Mesendoderm (in vitro differentiated cells): ENCODE data around the gene PIAS1.

ENCODE experiments used
- DNase-seq: peaks from one replicate; pipeline ENCODE4 v3.0.0; 2013
- H2AK5ac ChIP-seq: 2 replicates; pipeline ENCODE4 v1.6.1; 2013; ENCODE audit warnings: low read length, inconsistent platforms
- H2BK120ac ChIP-seq: 2 replicates; pipeline ENCODE4 v1.6.1; 2013; ENCODE audit warnings: low read depth, mild to moderate bottlenecking, low read length, moderate library complexity, mixed read lengths
- H2BK15ac ChIP-seq: replicated peaks from 2 replicates; pipeline ENCODE4 v1.6.1; 2013; ENCODE audit warnings: low read depth, mild to moderate bottlenecking, moderate library complexity
- H2BK5ac ChIP-seq: 2 replicates; pipeline ENCODE4 v1.6.1; 2013; ENCODE audit warnings: low read length, inconsistent platforms
- H3K18ac ChIP-seq: 2 replicates; pipeline ENCODE4 v1.6.1; 2013; ENCODE audit warnings: mild to moderate bottlenecking, low read length, mixed read lengths
- H3K23ac ChIP-seq: one replicate; pipeline ENCODE4 v1.6.1; 2013; ENCODE audit warnings: low read length
- H3K27ac ChIP-seq: 2 replicates; pipeline ENCODE4 v1.5.1; 2013; ENCODE audit warnings: low read depth, mild to moderate bottlenecking, inconsistent platforms, low read length, moderate library complexity
- H3K27me3 ChIP-seq: 2 replicates; pipeline ENCODE4 v1.6.1; 2013; ENCODE audit warnings: low read length, control low read depth, mild to moderate bottlenecking, inconsistent platforms; ENCODE audit not compliant: insufficient read depth, poor library complexity
- H3K36me3 ChIP-seq: 2 replicates; pipeline ENCODE4 v1.6.1; 2013; ENCODE audit warnings: low read length, inconsistent platforms; ENCODE audit not compliant: control insufficient read depth, insufficient read depth
- H3K4ac ChIP-seq: one replicate; pipeline ENCODE4 v1.6.1; 2013; ENCODE audit warnings: low read depth, mild to moderate bottlenecking, low read length, moderate library complexity
- H3K4me1 ChIP-seq: 2 replicates; pipeline ENCODE4 v1.6.1; 2013; ENCODE audit warnings: low read depth, low read length, inconsistent platforms; ENCODE audit not compliant: control insufficient read depth
- H3K4me2 ChIP-seq: 2 replicates; pipeline ENCODE4 v1.6.1; 2013; ENCODE audit warnings: low read length
- H3K4me3 ChIP-seq: 2 replicates; pipeline ENCODE4 v1.5.1; 2013; ENCODE audit warnings: mild to moderate bottlenecking, low read length
- H3K56ac ChIP-seq: one replicate; pipeline ENCODE4 v1.6.1; 2013; ENCODE audit warnings: low read length
- H3K79me1 ChIP-seq: 2 replicates; pipeline ENCODE4 v1.6.1; 2013; ENCODE audit warnings: low read length, inconsistent platforms
- H3K79me2 ChIP-seq: 2 replicates; pipeline ENCODE4 v1.6.1; 2013; ENCODE audit warnings: mild to moderate bottlenecking, low read length; ENCODE audit not compliant: control insufficient read depth, insufficient read depth
- H3K9ac ChIP-seq: 2 replicates; pipeline ENCODE4 v1.6.1; 2013; ENCODE audit warnings: low read length, inconsistent platforms
- H4K5ac ChIP-seq: one replicate; pipeline ENCODE4 v1.6.1; 2013; ENCODE audit warnings: low read length
- H4K8ac ChIP-seq: one replicate; pipeline ENCODE4 v1.6.1; 2013; ENCODE audit warnings: low read depth, mild to moderate bottlenecking, control low read depth, low read length, moderate library complexity
- WGBS: extraction: QIAGEN DNeasy Blood & Tissue Kit; methylation state at CpG from one replicate; pipeline ENCODE4 v1.1.7; 2013; ENCODE audit warnings: low lambda C conversion rate, missing lambda C conversion rate; ENCODE audit not compliant: insufficient coverage; ENCODE audit errors: extremely low coverage; 5-methylcytosine and 5-hydroxymethylcytosine counted together

PIAS1 gene

DNA sequence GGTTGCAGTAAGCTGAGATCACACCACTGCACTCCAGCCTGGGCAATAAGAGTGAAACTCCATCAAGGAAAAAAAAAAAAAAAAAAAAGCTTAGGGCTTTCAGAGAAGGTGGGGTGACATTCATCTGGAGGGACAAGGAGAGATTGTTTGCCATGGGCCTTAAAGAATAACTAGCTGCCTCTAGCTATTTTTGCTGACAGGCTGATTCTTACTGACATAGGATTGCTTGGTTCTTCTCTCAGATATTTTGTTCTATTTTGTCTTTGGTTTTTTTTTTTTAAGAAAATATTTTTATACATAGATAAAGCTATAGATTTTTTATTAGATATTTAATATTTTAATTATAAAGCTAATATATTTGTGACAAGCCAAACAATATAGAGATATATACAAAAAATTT is 24.2 kb upstream of the PIAS1 start:
- H3K9ac ChIP-seq, result no peak overlapping the region
- H3K79me1 ChIP-seq, result no peaks in the 10 kb centered on the region
- H3K79me2 ChIP-seq, result no peaks in the 10 kb centered on the region
- H3K4me2 ChIP-seq, result no peak overlapping the region
- H3K4me1 ChIP-seq, result no peaks in the 10 kb centered on the region
- H2BK120ac ChIP-seq, result no peak overlapping the region
- no peak overlapping the region for H4K8ac ChIP-seq
- no peak overlapping the region for H3K4ac ChIP-seq
- no peak overlapping the region for H3K27ac ChIP-seq
- H3K23ac ChIP-seq, result no peak overlapping the region
- H3K27me3 ChIP-seq, result no peaks in the 10 kb centered on the region
- H2AK5ac ChIP-seq, result no peak overlapping the region
- no peaks in the 10 kb centered on the region for H3K36me3 ChIP-seq
- no peak for DNase-seq
- H2BK5ac ChIP-seq, result no peak overlapping the region
- no peak overlapping the region for H3K4me3 ChIP-seq
- no peak overlapping the region for H4K5ac ChIP-seq
- no peak overlapping the region for H2BK15ac ChIP-seq
- H3K18ac ChIP-seq, result no peak overlapping the region
- no peak overlapping the region for H3K56ac ChIP-seq

DNA sequence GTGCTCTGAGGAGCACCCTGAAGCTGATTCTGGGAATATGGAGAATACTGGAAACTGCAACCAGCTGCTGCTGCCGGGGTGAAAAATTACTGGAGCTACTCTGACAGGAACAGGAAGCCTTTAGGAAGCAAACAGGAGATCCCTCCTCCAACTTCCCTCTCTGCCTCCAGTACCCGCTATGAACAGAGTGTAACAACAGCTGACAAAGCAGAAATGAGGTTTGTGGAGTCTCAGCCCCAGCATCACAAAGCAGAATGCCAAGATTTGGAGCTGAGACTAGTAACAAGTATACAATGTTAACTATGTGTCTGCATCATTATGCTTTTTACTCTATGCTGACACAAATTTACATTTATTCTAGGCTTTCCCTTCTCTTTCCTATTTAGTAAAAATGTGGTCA is 22.7 kb upstream of the PIAS1 start:
- no peak overlapping the region for H3K23ac ChIP-seq
- no peak overlapping the region for H2BK120ac ChIP-seq
- no peak overlapping the region for H3K18ac ChIP-seq
- no peak overlapping the region for H3K9ac ChIP-seq
- H2AK5ac ChIP-seq, result no peak overlapping the region
- H3K27me3 ChIP-seq, result no peaks in the 10 kb centered on the region
- no peak overlapping the region for H2BK15ac ChIP-seq
- H3K27ac ChIP-seq, result no peak overlapping the region
- H3K4me1 ChIP-seq, result no peaks in the 10 kb centered on the region
- H3K36me3 ChIP-seq, result no peaks in the 10 kb centered on the region
- H3K56ac ChIP-seq, result no peak overlapping the region
- no peak overlapping the region for H3K4ac ChIP-seq
- no peaks in the 10 kb centered on the region for H3K79me2 ChIP-seq
- H3K4me2 ChIP-seq, result no peak overlapping the region
- no peak overlapping the region for H4K8ac ChIP-seq
- no peak overlapping the region for H4K5ac ChIP-seq
- no peak overlapping the region for H2BK5ac ChIP-seq
- H3K4me3 ChIP-seq, result no peak overlapping the region
- WGBS, result no CpG with 5 or more reads among the region's 2 CpGs
- no peaks in the 10 kb centered on the region for H3K79me1 ChIP-seq
- DNase-seq, result no peak

DNA sequence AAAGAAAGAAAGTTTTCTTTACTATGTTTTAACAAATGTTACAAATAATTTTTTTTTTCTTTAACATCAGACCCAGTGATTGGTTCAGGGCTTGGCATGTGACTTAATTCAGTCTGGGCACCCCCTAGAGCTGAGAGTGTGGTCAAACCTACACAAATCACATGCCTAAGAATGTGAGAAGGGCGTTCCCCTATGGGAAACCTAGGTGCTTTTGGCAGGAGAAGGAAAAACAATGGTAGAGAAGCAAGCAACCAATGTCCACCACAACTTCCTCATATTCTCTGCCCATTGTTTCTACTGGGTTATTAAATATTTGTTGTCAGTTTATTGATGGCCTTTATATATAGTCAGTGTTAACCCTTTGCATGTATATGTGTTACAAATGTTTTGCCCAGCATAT is 21.4 kb upstream of the PIAS1 start:
- Histone ChIP-seq H3K36me3 (no peaks in the 10 kb centered on the region), H2BK120ac (no peak overlapping the region), H3K4me2 (no peak overlapping the region), H2AK5ac (no peak overlapping the region), H3K27ac (no peak overlapping the region), H3K4me3 (no peak overlapping the region), H4K8ac (no peak overlapping the region), H2BK15ac (no peak overlapping the region), H3K9ac (no peak overlapping the region), H3K18ac (no peak overlapping the region), H3K4me1 (no peaks in the 10 kb centered on the region), H4K5ac (no peak overlapping the region), H3K23ac (no peak overlapping the region), H3K79me2 (no peaks in the 10 kb centered on the region), H3K27me3 (no peaks in the 10 kb centered on the region), H3K79me1 (no peaks in the 10 kb centered on the region), H2BK5ac (no peak overlapping the region), H3K56ac (no peak overlapping the region), H3K4ac (no peak overlapping the region)
- WGBS, result no CpG with 5 or more reads among the region's 1 CpG
- no peak for DNase-seq

DNA sequence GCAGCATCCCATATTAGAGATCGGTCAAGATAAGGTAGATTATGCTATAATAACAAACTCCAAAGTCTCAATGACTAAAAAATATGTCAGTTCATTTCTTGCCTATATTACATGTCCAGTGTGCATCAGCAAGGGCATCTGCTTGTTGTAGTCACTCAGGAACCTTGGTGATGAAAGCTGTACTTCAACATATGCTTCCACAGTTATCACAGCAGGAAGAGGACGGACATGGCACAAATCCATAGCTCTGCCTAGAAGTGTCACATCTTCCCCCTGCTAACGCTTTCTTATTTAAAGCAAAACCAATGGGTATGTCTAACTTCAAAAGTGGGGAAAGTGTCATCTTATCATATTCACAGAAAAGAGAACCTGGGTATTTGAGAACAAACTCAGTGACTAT is 20.0 kb upstream of the PIAS1 start:
- H3K27me3 ChIP-seq, result no peaks in the 10 kb centered on the region
- no peak overlapping the region for H2BK120ac ChIP-seq
- no peaks in the 10 kb centered on the region for H3K79me2 ChIP-seq
- no peak overlapping the region for H2BK15ac ChIP-seq
- H2BK5ac ChIP-seq, result no peak overlapping the region
- no peak overlapping the region for H3K27ac ChIP-seq
- H4K5ac ChIP-seq, result no peak overlapping the region
- no peak overlapping the region for H3K9ac ChIP-seq
- H3K36me3 ChIP-seq, result no peaks in the 10 kb centered on the region
- H3K4me1 ChIP-seq, result no peaks in the 10 kb centered on the region
- no peaks in the 10 kb centered on the region for H3K79me1 ChIP-seq
- no peak overlapping the region for H3K56ac ChIP-seq
- no peak overlapping the region for H3K18ac ChIP-seq
- no peak for DNase-seq
- H3K4me2 ChIP-seq, result no peak overlapping the region
- no peak overlapping the region for H3K4me3 ChIP-seq
- no peak overlapping the region for H3K4ac ChIP-seq
- no CpG with 5 or more reads among the region's 3 CpGs for WGBS
- H2AK5ac ChIP-seq, result no peak overlapping the region
- no peak overlapping the region for H3K23ac ChIP-seq
- no peak overlapping the region for H4K8ac ChIP-seq

DNA sequence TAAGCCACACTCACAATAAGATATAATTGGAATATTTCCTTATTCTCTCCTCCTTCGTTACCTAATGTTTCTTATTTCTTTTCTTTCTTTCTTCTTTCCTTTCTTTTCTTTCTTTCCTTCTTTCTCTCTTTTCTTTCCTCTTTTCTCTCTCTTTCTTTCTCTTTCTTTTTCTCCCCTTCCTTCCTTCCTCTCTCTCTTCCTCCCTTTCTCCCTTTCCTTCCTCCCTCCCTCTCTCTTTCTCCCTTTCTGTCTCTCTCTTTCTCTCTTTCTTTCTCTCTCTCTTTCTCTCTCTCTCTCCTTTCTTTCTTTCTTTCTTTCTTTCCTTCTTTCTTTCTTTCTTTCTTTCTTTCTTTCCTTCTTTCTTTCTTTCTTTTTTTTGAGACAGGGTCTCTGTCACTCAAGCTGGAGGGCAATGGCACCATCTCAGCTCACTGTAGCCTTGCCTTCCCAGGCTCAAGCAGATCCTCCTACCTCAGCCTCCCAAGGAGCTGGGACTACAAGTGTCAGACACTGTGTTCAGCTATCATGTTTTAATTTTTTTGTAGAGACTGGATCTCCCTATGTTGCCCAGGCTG is 19.3 kb upstream of the PIAS1 start:
- Histone ChIP-seq H3K4me2 (no peak overlapping the region), H3K9ac (no peak overlapping the region), H3K56ac (no peak overlapping the region), H4K5ac (no peak overlapping the region), H2BK120ac (no peak overlapping the region), H3K36me3 (no peaks in the 10 kb centered on the region), H2BK15ac (no peak overlapping the region), H4K8ac (no peak overlapping the region), H3K23ac (no peak overlapping the region), H3K79me2 (no peaks in the 10 kb centered on the region), H3K27ac (no peak overlapping the region), H2BK5ac (no peak overlapping the region), H3K27me3 (no peaks in the 10 kb centered on the region), H3K18ac (no peak overlapping the region), H3K4ac (no peak overlapping the region), H2AK5ac (no peak overlapping the region), H3K4me3 (no peak overlapping the region), H3K4me1 (no peaks in the 10 kb centered on the region), H3K79me1 (no peaks in the 10 kb centered on the region)
- WGBS, result no CpG with 5 or more reads among the region's 1 CpG
- no peak for DNase-seq

DNA sequence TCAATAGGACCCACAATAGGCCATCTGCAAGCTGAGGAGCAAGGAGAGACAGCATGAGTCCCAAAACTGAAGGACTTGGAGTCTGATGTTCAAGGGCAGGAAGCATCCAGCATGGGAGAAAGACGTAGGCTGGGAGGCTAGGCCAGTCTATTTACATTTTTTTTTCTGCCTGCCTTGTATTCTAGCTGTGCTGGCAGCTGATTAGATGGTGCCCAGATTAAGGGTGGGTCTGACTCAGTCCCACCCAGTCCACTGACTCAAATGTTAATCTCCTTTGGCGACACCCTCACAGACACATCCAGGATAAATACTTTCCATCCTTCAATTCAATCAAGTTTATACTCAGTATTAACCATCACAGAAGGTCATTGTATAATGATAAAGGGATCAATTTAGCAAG is 15.9 kb upstream of the PIAS1 start:
- no CpG with 5 or more reads among the region's 2 CpGs for WGBS
- Histone ChIP-seq H3K79me2 (no peaks in the 10 kb centered on the region), H3K27ac (no peak overlapping the region), H2BK120ac (no peak overlapping the region), H2AK5ac (no peak overlapping the region), H3K23ac (no peak overlapping the region), H3K79me1 (no peaks in the 10 kb centered on the region), H3K56ac (no peak overlapping the region), H3K36me3 (no peaks in the 10 kb centered on the region), H3K4me1 (no peaks in the 10 kb centered on the region), H4K8ac (no peak overlapping the region), H3K18ac (no peak overlapping the region), H3K4me3 (no peak overlapping the region), H2BK5ac (no peak overlapping the region), H2BK15ac (no peak overlapping the region), H3K27me3 (no peaks in the 10 kb centered on the region), H3K4me2 (no peak overlapping the region), H4K5ac (no peak overlapping the region), H3K9ac (no peak overlapping the region), H3K4ac (no peak overlapping the region)
- no peak for DNase-seq
